Gastrocnemius medialis (tissue), 4 donors: Measurements from ENCODE around the gene SSTR5. TPM values are rescaled to one million over a fixed set of nuclear protein-coding genes. Genes with fewer than 3 reads are reported as not detected.
A peak's percentile ranks its signal among the peaks of the same experiment; 100 is the strongest.

Source experiments
- ATAC-seq, 2 donors: fragments of 150-250 bp; one replicate each; pipeline ENCODE4 v1.9.1; 2016
- DNase-seq, 2 donors: peaks; one replicate each; pipeline ENCODE4 v3.0.0-alpha.2; 2019
- H3K27ac ChIP-seq, 4 donors: fragments of 200-600 bp; sonication (generic); 1 replicate in 1 of 4; 2 replicates in 3 of 4; pipeline ENCODE4 v1.5.1; 2016 to 2018; ENCODE audit warnings: mild to moderate bottlenecking in 2 of 4, moderate library complexity in 1 of 4
- H3K27me3 ChIP-seq, 3 donors: fragments of 200-600 bp; sonication (generic) in 2 of 3; 1 replicate in 1 of 3; 2 replicates in 2 of 3; pipeline versions ENCODE4 v1.5.1 to v1.6.0; 2016 to 2019; ENCODE audit warnings: mild to moderate bottlenecking in 1 of 3, moderate library complexity in 1 of 3
- H3K36me3 ChIP-seq, 2 donors: fragments of 200-600 bp; sonication (generic) in 1 of 2; one replicate each; pipeline ENCODE4 v1.5.1; 2017 to 2018
- H3K4me1 ChIP-seq, 2 donors: fragments of 200-600 bp; sonication (generic) in 1 of 2; one replicate each; pipeline ENCODE4 v1.5.1; 2016 to 2017; ENCODE audit warnings: mild to moderate bottlenecking in 2 of 2
- H3K4me3 ChIP-seq, 4 donors: fragments of 200-600 bp; sonication (generic) in 3 of 4; 1 replicate in 1 of 4; 2 replicates in 3 of 4; pipeline ENCODE4 v1.5.1; 2016 to 2019; ENCODE audit warnings: mild to moderate bottlenecking in 2 of 4
- H3K9me3 ChIP-seq, 3 donors: fragments of 200-600 bp; sonication (generic) in 2 of 3; 1 replicate in 1 of 3; 2 replicates in 2 of 3; pipeline ENCODE4 v1.5.1; 2016 to 2019
- POLR2A ChIP-seq, 2 donors: fragments of 450-650 bp; IDR thresholded peaks; one replicate each; pipeline ENCODE4 v1.6.1; 2017; ENCODE audit warnings: antibody characterized with exemption in 2 of 2, mild to moderate bottlenecking in 2 of 2, moderate library complexity in 2 of 2
- in situ Hi-C, 4 donors: fragments of 200-750 bp; cut with MboI; loops; one replicate each; pipeline versions ENCODE4 v1.15.0 to v1.8.0; 2017; ENCODE audit warnings: low sequenced_read_pairs in 4 of 4
- intact Hi-C: fragments of 100-400 bp; cut with DNase I; formaldehyde crosslinking; loops from one replicate; pipeline ENCODE4 v1.15.1; 2023; ENCODE audit warnings: low total_unique reads
- total RNA-seq, 4 donors: library from RNA; depleted of rRNA; stranded (reverse); fragments of >200 nt; gene quantifications; one replicate each; pipeline versions ENCODE4 v1.1.0 to v1.2.3, GENCODE V29; 2016
- TF ChIP-seq, protein P1 (sequence below), 5 experiments: fragments of 450-650 bp in 3 of 5; fragments of 200-600 bp in 2 of 5; sonication (generic) in 2 of 5; IDR thresholded peaks in 4 of 5; conservative IDR thresholded peaks in 1 of 5; 1 replicate in 4 of 5; 2 replicates in 1 of 5; pipeline ENCODE4 v1.5.1; 2016 to 2019; ENCODE audit warnings: antibody characterized with exemption in 5 of 5, mild to moderate bottlenecking in 3 of 5, moderate library complexity in 3 of 5

SSTR5 gene
- total RNA-seq, 4 donors from 2014 or later, result 0.24 to 1.3 (median 0.33) TPM; not detected in 1

GRCh38 chr16:1099189-1100083 is 26.9 kb downstream of the SSTR5 start:
- H3K27ac ChIP-seq, result peak overlapping the region; percentile 84 to 93 (median 88)
- DNase-seq (peak in 1 of 2 donors; percentile 12), ATAC-seq (no peak)
- H3K4me3 ChIP-seq, result no peak overlapping the region
- H3K36me3 ChIP-seq, result no peaks in the 10 kb centered on the region
- no peaks in the 10 kb centered on the region for H3K9me3 ChIP-seq
- H3K4me1 ChIP-seq, result peaks cover 22 to 26% of the 10 kb centered on the region in 2 donors
- intact Hi-C loops (no loop called here), in situ Hi-C loops (no loop called here)
- H3K27me3 ChIP-seq, result peaks cover 0 to 12% (median 7%) of the 10 kb centered on the region in 3 donors
- TF ChIP-seq, protein P1, sequence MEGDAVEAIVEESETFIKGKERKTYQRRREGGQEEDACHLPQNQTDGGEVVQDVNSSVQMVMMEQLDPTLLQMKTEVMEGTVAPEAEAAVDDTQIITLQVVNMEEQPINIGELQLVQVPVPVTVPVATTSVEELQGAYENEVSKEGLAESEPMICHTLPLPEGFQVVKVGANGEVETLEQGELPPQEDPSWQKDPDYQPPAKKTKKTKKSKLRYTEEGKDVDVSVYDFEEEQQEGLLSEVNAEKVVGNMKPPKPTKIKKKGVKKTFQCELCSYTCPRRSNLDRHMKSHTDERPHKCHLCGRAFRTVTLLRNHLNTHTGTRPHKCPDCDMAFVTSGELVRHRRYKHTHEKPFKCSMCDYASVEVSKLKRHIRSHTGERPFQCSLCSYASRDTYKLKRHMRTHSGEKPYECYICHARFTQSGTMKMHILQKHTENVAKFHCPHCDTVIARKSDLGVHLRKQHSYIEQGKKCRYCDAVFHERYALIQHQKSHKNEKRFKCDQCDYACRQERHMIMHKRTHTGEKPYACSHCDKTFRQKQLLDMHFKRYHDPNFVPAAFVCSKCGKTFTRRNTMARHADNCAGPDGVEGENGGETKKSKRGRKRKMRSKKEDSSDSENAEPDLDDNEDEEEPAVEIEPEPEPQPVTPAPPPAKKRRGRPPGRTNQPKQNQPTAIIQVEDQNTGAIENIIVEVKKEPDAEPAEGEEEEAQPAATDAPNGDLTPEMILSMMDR (IDR thresholded peaks at IDR 0.05 in 4 of 5, conservative IDR thresholded peaks at IDR 0.05 in 1 of 5), result no peak
- TF ChIP-seq POLR2A (IDR thresholded peaks at IDR 0.05), result no peak

GRCh38 chr16:1100084-1100800 is 27.7 kb downstream of the SSTR5 start:
- ATAC-seq (no peak), DNase-seq (peak in 1 of 2 donors; percentile 14)
- H3K27me3 ChIP-seq, result peaks cover 0 to 12% (median 8%) of the 10 kb centered on the region in 3 donors
- TF ChIP-seq, protein P1 (IDR thresholded peaks at IDR 0.05 in 4 of 5, conservative IDR thresholded peaks at IDR 0.05 in 1 of 5), result no peak
- no peak for TF ChIP-seq POLR2A (IDR thresholded peaks at IDR 0.05)
- intact Hi-C loops (no loop called here), in situ Hi-C loops (no loop called here)
- H3K4me3 ChIP-seq, result no peak overlapping the region
- H3K36me3 ChIP-seq, result no peaks in the 10 kb centered on the region
- no peaks in the 10 kb centered on the region for H3K9me3 ChIP-seq
- peaks cover 22 to 26% of the 10 kb centered on the region in 2 donors for H3K4me1 ChIP-seq
- H3K27ac ChIP-seq, result no peak overlapping the region

- H3K27ac ChIP-seq, result no peak overlapping the region
- intact Hi-C loops (no loop called here), in situ Hi-C loops (no loop called here)
- H3K27me3 ChIP-seq, result peaks cover 4 to 17% (median 12%) of the 10 kb centered on the region in 3 donors
- no peak for TF ChIP-seq POLR2A (IDR thresholded peaks at IDR 0.05)
- TF ChIP-seq, protein P1 (IDR thresholded peaks at IDR 0.05 in 4 of 5, conservative IDR thresholded peaks at IDR 0.05 in 1 of 5), result no peak
- no peak overlapping the region for H3K4me3 ChIP-seq
- H3K4me1 ChIP-seq, result peaks cover 22 to 26% of the 10 kb centered on the region in 2 donors
- no peak for ATAC-seq
- H3K36me3 ChIP-seq, result no peaks in the 10 kb centered on the region
- DNase-seq, result peak in 1 of 2 donors; percentile 11
- H3K9me3 ChIP-seq, result no peaks in the 10 kb centered on the region
Observed at GRCh38 chr16:1101133-1101532, 28.6 kb downstream of the SSTR5 start.

DNA sequence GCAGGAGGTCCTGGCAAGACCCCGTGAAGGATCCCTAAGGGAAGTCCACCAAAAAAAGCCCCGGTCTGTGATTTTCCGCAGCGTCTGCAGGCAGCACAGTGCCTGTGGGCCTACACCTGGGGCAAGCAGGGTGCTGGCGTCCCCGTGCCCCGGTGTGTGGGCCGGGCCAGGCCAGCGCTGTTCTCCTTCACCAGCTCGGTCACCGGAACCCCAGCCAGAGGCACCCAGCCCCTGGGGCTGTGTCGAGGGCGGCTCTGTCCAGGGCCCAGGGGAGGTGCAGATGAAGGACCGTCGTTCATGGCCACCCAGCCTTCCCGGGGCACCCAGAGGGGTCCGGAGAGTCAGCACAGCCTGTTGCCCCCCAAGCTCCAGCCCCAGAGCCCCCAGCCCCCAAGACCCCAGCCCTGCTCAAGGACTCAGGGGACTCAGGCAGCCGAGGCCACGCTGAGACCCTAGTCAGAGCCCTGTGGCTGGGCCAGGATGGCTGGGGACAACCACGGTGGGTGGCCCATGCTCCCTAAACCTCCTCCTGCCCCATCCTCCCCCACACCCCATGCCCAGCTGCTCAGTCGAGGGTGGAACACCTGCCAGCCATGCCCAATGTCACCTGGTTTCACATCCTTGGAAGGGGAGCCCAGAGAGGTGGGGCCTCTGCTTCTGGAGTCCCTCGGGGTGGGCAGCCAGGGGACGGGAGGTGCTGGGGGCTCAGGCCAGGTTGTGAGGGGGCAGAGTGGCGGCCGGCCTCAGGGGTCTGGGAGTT is 29.2 kb downstream of the SSTR5 start:
- ATAC-seq (no peak), DNase-seq (peak in 1 of 2 donors; percentile 10)
- Histone ChIP-seq H3K4me1 (peaks cover 22 to 25% of the 10 kb centered on the region in 2 donors), H3K27me3 (peaks cover 6 to 22% (median 14%) of the 10 kb centered on the region in 3 donors), H3K9me3 (no peaks in the 10 kb centered on the region), H3K36me3 (no peaks in the 10 kb centered on the region), H3K27ac (no peak overlapping the region), H3K4me3 (no peak overlapping the region)
- intact Hi-C loops, result no loop called here
- in situ Hi-C loops, result no loop called here
- TF ChIP-seq, protein P1 (IDR thresholded peaks at IDR 0.05 in 4 of 5, conservative IDR thresholded peaks at IDR 0.05 in 1 of 5), result no peak
- TF ChIP-seq POLR2A (IDR thresholded peaks at IDR 0.05), result no peak
